Mesendoderm (in vitro differentiated cells): ENCODE results near the gene HAUS6.
"Not testable (repeated sequence)": the region's sequence is repeated elsewhere in the genome, so short reads cannot be mapped to it uniquely, and the experiment has no call there.

Experiments
- DNase-seq: peaks from one replicate; pipeline ENCODE4 v3.0.0; 2013
- H2AK5ac ChIP-seq: 2 replicates; pipeline ENCODE4 v1.6.1; 2013; ENCODE audit warnings: low read length, inconsistent platforms
- H2BK120ac ChIP-seq: 2 replicates; pipeline ENCODE4 v1.6.1; 2013; ENCODE audit warnings: low read depth, mild to moderate bottlenecking, low read length, moderate library complexity, mixed read lengths
- H2BK15ac ChIP-seq: replicated peaks from 2 replicates; pipeline ENCODE4 v1.6.1; 2013; ENCODE audit warnings: low read depth, mild to moderate bottlenecking, moderate library complexity
- H2BK5ac ChIP-seq: 2 replicates; pipeline ENCODE4 v1.6.1; 2013; ENCODE audit warnings: low read length, inconsistent platforms
- H3K18ac ChIP-seq: 2 replicates; pipeline ENCODE4 v1.6.1; 2013; ENCODE audit warnings: mild to moderate bottlenecking, low read length, mixed read lengths
- H3K23ac ChIP-seq: one replicate; pipeline ENCODE4 v1.6.1; 2013; ENCODE audit warnings: low read length
- H3K27ac ChIP-seq: 2 replicates; pipeline ENCODE4 v1.5.1; 2013; ENCODE audit warnings: low read depth, mild to moderate bottlenecking, inconsistent platforms, low read length, moderate library complexity
- H3K27me3 ChIP-seq: 2 replicates; pipeline ENCODE4 v1.6.1; 2013; ENCODE audit warnings: low read length, control low read depth, mild to moderate bottlenecking, inconsistent platforms; ENCODE audit not compliant: insufficient read depth, poor library complexity
- H3K36me3 ChIP-seq: 2 replicates; pipeline ENCODE4 v1.6.1; 2013; ENCODE audit warnings: low read length, inconsistent platforms; ENCODE audit not compliant: control insufficient read depth, insufficient read depth
- H3K4ac ChIP-seq: one replicate; pipeline ENCODE4 v1.6.1; 2013; ENCODE audit warnings: low read depth, mild to moderate bottlenecking, low read length, moderate library complexity
- H3K4me1 ChIP-seq: 2 replicates; pipeline ENCODE4 v1.6.1; 2013; ENCODE audit warnings: low read depth, low read length, inconsistent platforms; ENCODE audit not compliant: control insufficient read depth
- H3K4me2 ChIP-seq: 2 replicates; pipeline ENCODE4 v1.6.1; 2013; ENCODE audit warnings: low read length
- H3K4me3 ChIP-seq: 2 replicates; pipeline ENCODE4 v1.5.1; 2013; ENCODE audit warnings: mild to moderate bottlenecking, low read length
- H3K56ac ChIP-seq: one replicate; pipeline ENCODE4 v1.6.1; 2013; ENCODE audit warnings: low read length
- H3K79me1 ChIP-seq: 2 replicates; pipeline ENCODE4 v1.6.1; 2013; ENCODE audit warnings: low read length, inconsistent platforms
- H3K79me2 ChIP-seq: 2 replicates; pipeline ENCODE4 v1.6.1; 2013; ENCODE audit warnings: mild to moderate bottlenecking, low read length; ENCODE audit not compliant: control insufficient read depth, insufficient read depth
- H3K9ac ChIP-seq: 2 replicates; pipeline ENCODE4 v1.6.1; 2013; ENCODE audit warnings: low read length, inconsistent platforms
- H4K5ac ChIP-seq: one replicate; pipeline ENCODE4 v1.6.1; 2013; ENCODE audit warnings: low read length
- H4K8ac ChIP-seq: one replicate; pipeline ENCODE4 v1.6.1; 2013; ENCODE audit warnings: low read depth, mild to moderate bottlenecking, control low read depth, low read length, moderate library complexity
- WGBS: extraction: QIAGEN DNeasy Blood & Tissue Kit; methylation state at CpG from one replicate; pipeline ENCODE4 v1.1.7; 2013; ENCODE audit warnings: low lambda C conversion rate, missing lambda C conversion rate; ENCODE audit not compliant: insufficient coverage; ENCODE audit errors: extremely low coverage; 5-methylcytosine and 5-hydroxymethylcytosine counted together

Gene HAUS6

GRCh38 chr9:19026375-19026774, 76.3 kb downstream of the HAUS6 start:
- H3K36me3 ChIP-seq, result no peaks in the 10 kb centered on the region
- no peak overlapping the region for H2AK5ac ChIP-seq
- no peak for DNase-seq
- no peaks in the 10 kb centered on the region for H3K79me1 ChIP-seq
- no peak overlapping the region for H2BK120ac ChIP-seq
- H2BK15ac ChIP-seq, result no peak overlapping the region
- WGBS, result no CpG with 5 or more reads among the region's 6 CpGs
- H3K4me3 ChIP-seq, result no peak overlapping the region
- no peak overlapping the region for H4K5ac ChIP-seq
- no peak overlapping the region for H3K23ac ChIP-seq
- no peak overlapping the region for H3K9ac ChIP-seq
- no peak overlapping the region for H3K27ac ChIP-seq
- no peak overlapping the region for H3K18ac ChIP-seq
- H3K27me3 ChIP-seq, result no peaks in the 10 kb centered on the region
- H3K79me2 ChIP-seq, result no peaks in the 10 kb centered on the region
- H3K56ac ChIP-seq, result no peak overlapping the region
- no peak overlapping the region for H4K8ac ChIP-seq
- no peak overlapping the region for H3K4ac ChIP-seq
- no peak overlapping the region for H2BK5ac ChIP-seq
- H3K4me1 ChIP-seq, result no peaks in the 10 kb centered on the region
- no peak overlapping the region for H3K4me2 ChIP-seq

GRCh38 chr9:19023078-19023477, 79.6 kb downstream of the HAUS6 start:
- Histone ChIP-seq H2BK5ac (no peak overlapping the region), H3K9ac (no peak overlapping the region), H3K4ac (no peak overlapping the region), H2BK15ac (no peak overlapping the region), H3K18ac (no peak overlapping the region), H3K4me1 (no peaks in the 10 kb centered on the region), H3K27me3 (no peaks in the 10 kb centered on the region), H2BK120ac (no peak overlapping the region), H4K5ac (no peak overlapping the region), H3K79me1 (no peaks in the 10 kb centered on the region), H3K27ac (no peak overlapping the region), H4K8ac (no peak overlapping the region), H3K36me3 (no peaks in the 10 kb centered on the region), H2AK5ac (no peak overlapping the region), H3K56ac (no peak overlapping the region), H3K79me2 (no peaks in the 10 kb centered on the region), H3K23ac (no peak overlapping the region), H3K4me2 (no peak overlapping the region), H3K4me3 (no peak overlapping the region)
- no CpG with 5 or more reads among the region's 5 CpGs for WGBS
- no peak for DNase-seq

- Histone ChIP-seq H3K79me1 (no peaks in the 10 kb centered on the region), H2AK5ac (no peak overlapping the region), H4K5ac (no peak overlapping the region), H3K27me3 (no peaks in the 10 kb centered on the region), H3K4me3 (no peak overlapping the region), H2BK5ac (no peak overlapping the region), H2BK120ac (no peak overlapping the region), H3K4ac (no peak overlapping the region), H3K36me3 (no peaks in the 10 kb centered on the region), H3K27ac (no peak overlapping the region), H2BK15ac (no peak overlapping the region), H4K8ac (no peak overlapping the region), H3K18ac (no peak overlapping the region), H3K4me2 (no peak overlapping the region), H3K9ac (no peak overlapping the region), H3K79me2 (no peaks in the 10 kb centered on the region), H3K56ac (no peak overlapping the region), H3K4me1 (no peaks in the 10 kb centered on the region), H3K23ac (no peak overlapping the region)
- DNase-seq, result no peak
- no CpG with 5 or more reads among the region's 2 CpGs for WGBS
These were observed 80.5 kb downstream of the HAUS6 start for GRCh38 chr9:19022206-19022605.

GRCh38 chr9:19021649-19022048, 81.1 kb downstream of the HAUS6 start:
- not testable (repeated sequence) for DNase-seq, H3K23ac ChIP-seq, H3K4ac ChIP-seq, H3K4me3 ChIP-seq, H2BK15ac ChIP-seq, H3K79me2 ChIP-seq, H4K8ac ChIP-seq, H3K27ac ChIP-seq, H3K18ac ChIP-seq, H3K4me2 ChIP-seq, H2BK120ac ChIP-seq, H3K9ac ChIP-seq, H2BK5ac ChIP-seq, H4K5ac ChIP-seq, H2AK5ac ChIP-seq, H3K56ac ChIP-seq, H3K79me1 ChIP-seq, H3K4me1 ChIP-seq, H3K36me3 ChIP-seq, H3K27me3 ChIP-seq
- no CpG with 5 or more reads among the region's 2 CpGs for WGBS

- Histone ChIP-seq H3K9ac (no peak overlapping the region), H3K56ac (no peak overlapping the region), H3K79me1 (no peaks in the 10 kb centered on the region), H4K5ac (no peak overlapping the region), H3K4me3 (no peak overlapping the region), H3K27ac (no peak overlapping the region), H2BK120ac (no peak overlapping the region), H3K79me2 (no peaks in the 10 kb centered on the region), H3K4ac (no peak overlapping the region), H3K4me2 (no peak overlapping the region), H2BK5ac (no peak overlapping the region), H2AK5ac (no peak overlapping the region), H3K4me1 (no peaks in the 10 kb centered on the region), H4K8ac (no peak overlapping the region), H3K23ac (no peak overlapping the region), H2BK15ac (no peak overlapping the region), H3K18ac (no peak overlapping the region), H3K36me3 (no peaks in the 10 kb centered on the region), H3K27me3 (no peaks in the 10 kb centered on the region)
- no CpG with 5 or more reads among the region's 3 CpGs for WGBS
- no peak for DNase-seq
These were observed 81.7 kb downstream of the HAUS6 start for GRCh38 chr9:19020886-19021455.

GRCh38 chr9:19018201-19018600, 84.5 kb downstream of the HAUS6 start:
- DNase-seq, result no peak
- no peaks in the 10 kb centered on the region for H3K36me3 ChIP-seq
- no peak overlapping the region for H3K23ac ChIP-seq
- no peak overlapping the region for H3K4me3 ChIP-seq
- H3K79me1 ChIP-seq, result no peaks in the 10 kb centered on the region
- H3K4me2 ChIP-seq, result no peak overlapping the region
- H3K27ac ChIP-seq, result no peak overlapping the region
- no peak overlapping the region for H4K5ac ChIP-seq
- no peaks in the 10 kb centered on the region for H3K79me2 ChIP-seq
- no peaks in the 10 kb centered on the region for H3K27me3 ChIP-seq
- H2BK15ac ChIP-seq, result no peak overlapping the region
- WGBS, result no CpG with 5 or more reads among the region's 4 CpGs
- no peak overlapping the region for H4K8ac ChIP-seq
- H3K56ac ChIP-seq, result no peak overlapping the region
- no peak overlapping the region for H2AK5ac ChIP-seq
- H3K9ac ChIP-seq, result no peak overlapping the region
- no peak overlapping the region for H2BK120ac ChIP-seq
- H3K18ac ChIP-seq, result no peak overlapping the region
- no peaks in the 10 kb centered on the region for H3K4me1 ChIP-seq
- H2BK5ac ChIP-seq, result no peak overlapping the region
- no peak overlapping the region for H3K4ac ChIP-seq
